ENCODE data around the gene LY86.

LY86 gene

DNA sequence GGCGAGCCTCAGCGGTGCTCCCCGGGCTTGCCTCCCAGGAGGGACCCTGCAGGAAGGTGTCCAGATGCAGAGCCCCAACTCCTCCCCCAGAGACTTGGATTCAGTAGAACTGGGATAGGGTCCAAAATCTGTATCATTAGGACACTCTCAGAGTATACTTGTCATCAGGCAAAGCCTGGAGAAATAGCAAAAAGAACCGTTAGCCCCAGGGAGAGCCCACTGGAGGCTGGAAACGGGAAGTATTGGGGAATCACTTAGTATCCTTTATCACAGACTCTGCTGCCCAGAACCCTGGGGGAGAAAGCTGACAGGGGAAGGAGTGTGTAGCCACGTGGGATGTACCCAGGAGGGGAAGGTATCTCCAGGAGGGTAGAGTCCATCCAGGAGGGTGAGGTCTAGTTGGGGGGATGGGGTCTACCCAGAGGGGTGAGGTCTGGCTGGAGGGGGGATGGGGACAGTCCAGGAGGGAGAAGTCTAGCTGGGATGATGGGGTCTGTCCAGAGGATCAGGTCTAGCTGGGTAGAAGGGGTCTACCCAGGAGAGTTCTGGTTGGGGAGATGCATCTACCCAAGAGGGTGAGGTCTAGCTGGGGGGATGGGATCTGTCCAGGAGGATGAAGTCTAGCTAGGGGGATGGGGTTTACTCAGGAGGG lies 107.2 kb downstream of the LY86 start:
- in situ Hi-C loops (cut with MboI; ENCODE audit: low sequenced_read_pairs): loop anchor here (10.0 to 25.0 kb wide), 2 partner anchors 549 to 917 kb away; no protein-coding TSS in a partner anchor

- in situ Hi-C loops (cut with MboI; ENCODE audit: low sequenced_read_pairs): loop anchor here (10.0 to 25.0 kb wide), 2 partner anchors 548 to 915 kb away; no protein-coding TSS in a partner anchor
Observed at GRCh38 chr6:6696867-6697531, 108.5 kb downstream of the LY86 start.

DNA sequence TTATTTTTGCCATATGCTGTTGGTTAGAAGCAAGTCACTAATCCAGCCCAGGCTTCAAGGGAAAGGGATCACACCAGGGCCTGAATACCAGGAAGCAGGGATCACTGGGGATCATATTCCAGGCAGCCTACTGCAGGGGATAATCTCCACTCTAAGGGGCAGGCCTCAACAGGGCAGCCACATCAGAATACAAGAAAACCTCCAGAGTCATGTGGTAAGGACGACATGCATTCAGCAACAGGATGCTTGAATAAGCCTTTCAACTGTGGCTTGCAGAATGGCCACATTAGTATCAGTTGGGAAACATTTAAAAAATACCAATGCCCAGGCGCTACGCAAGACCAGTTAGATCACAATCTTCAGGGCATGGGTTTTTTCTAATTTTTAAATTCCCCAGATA lies 109.1 kb downstream of the LY86 start:
- in situ Hi-C loops (cut with MboI; ENCODE audit: low sequenced_read_pairs): loop anchor here (10.0 to 25.0 kb wide), 2 partner anchors 547 to 915 kb away; no protein-coding TSS in a partner anchor

DNA sequence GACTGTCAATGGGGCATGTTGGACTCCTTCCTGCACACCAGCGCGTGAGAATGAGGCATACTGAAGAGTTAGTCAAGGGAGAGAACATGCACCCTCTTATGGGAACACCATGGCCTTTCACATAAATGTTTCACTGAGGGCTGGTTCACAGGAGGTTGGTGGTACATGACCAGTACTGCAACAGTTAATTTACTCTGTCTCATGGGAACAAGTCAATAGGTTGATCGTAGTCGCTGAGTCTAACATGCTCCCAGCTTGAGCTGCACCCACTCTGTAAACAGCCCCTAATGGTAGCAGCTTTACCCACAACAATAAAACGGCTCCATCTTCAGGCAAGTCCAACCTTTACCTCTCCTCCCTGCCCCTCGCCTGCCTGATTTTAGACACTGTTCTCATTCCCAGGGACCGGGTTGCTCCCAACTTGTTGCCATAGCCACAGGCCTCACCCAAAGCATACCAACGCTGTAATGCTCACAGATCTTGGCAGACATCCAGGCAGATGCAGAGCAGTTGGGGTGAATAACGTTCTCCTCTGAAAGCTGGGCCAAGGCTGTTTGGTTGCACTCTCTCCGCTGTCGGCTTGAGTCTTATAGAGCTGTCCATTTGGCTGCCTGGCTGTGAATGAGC lies 111.3 kb downstream of the LY86 start:
- in situ Hi-C loops (cut with MboI; ENCODE audit: low sequenced_read_pairs): loop anchor here (10.0 to 25.0 kb wide), 2 partner anchors 545 to 912 kb away; no protein-coding TSS in a partner anchor

DNA sequence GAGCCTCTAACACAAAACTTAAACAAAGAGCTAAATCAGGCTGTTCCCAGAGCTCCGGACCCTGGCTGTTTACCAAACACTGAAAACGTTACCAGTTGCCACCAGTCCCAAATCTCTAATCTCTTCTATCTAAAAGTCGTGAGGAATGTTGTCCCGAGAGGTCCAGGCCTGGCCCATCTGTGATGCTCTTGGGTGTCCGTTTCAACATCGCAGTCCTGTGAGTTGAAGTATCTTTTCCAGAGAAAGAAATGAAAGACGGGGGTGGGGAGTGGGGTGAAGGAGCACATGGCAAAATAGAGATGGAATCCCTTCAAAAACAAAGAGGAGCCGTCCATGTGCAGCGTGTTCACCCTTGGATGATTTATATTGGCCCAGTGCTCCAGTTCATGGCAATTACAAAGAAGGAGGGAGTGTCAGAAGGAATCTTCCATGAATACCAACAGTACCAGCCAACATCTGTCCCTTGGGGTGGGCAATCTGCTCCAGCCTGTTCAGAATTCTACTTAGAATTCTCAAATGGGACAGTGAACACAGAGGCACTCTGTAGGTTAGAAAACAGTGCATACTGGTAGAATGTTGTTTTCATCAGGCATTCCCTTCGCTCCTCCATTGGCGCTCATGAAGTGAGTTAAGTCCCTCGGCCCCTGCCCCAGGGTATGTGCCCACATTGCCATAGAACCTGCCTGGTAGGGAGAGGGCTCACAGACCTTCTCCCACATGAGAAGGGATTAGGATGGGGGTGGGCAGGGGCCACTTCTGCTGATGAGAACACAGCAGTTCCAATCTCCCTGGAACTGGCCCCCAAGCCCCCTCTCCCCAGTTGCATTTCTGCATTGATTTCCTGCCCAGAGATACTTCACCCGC lies 112.1 kb downstream of the LY86 start:
- in situ Hi-C loops (cut with MboI; ENCODE audit: low sequenced_read_pairs): no loop called here

DNA sequence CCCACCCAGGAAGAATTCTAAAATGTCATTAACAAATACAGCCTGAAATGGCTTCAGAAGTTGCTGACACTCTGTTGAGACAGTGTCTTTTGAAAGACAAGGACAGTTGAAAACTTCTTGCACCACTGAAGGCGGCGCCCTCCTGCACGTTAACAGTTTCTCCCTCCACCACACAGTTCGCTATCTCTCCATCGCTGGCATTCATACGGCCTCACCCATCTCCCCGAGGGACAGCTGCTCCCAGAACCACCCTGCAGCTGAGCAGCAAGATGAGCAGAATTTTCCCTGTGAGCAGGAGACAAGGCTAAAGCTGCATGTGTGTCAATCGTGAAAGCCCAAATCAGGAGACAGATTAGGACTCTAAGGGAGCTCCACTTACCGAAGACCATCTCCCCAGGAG lies 113.3 kb downstream of the LY86 start:
- in situ Hi-C loops (cut with MboI; ENCODE audit: low sequenced_read_pairs): no loop called here

DNA sequence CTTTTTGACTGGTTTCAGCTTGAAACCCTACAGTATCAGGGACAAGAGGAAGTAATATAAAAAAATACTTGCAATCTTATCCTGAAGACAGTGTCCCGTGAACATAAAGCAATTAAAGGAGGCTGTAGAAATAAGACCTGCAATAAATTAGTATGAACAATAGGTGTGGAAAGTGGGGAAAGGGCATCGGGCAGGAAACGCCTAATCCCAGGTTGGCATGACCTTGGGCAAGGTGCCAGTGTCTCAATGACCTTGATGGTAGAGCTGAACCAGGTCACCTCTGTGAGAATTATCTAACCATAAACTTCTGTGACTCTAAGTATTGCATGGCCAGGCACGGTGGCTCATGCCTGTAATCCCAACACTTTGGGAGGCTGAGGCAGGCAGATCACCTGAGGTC lies 115.2 kb downstream of the LY86 start:
- in situ Hi-C loops (cut with MboI; ENCODE audit: low sequenced_read_pairs): no loop called here

Measured in HL-60/S4 (cell line).